ENCODE data around the gene SVIL.
"Not testable (repeated sequence)": the region's sequence is repeated elsewhere in the genome, so short reads cannot be mapped to it uniquely, and the experiment has no call there.

The SVIL gene

GRCh38 chr10:29479081-29479925 is 155.5 kb downstream of the SVIL start:
- TF ChIP-seq JUND (IDR thresholded peaks at IDR 0.05; ENCODE audit: low read depth): no peak
- DNase-seq (ENCODE audit: low read depth in 1 of 2, low spot score in 1 of 2): no peak
- in situ Hi-C loops (cut with HindIII; ENCODE audit: low pct_unique_long_range_greater_than_20kb, low sequenced_read_pairs): no loop called here

GRCh38 chr10:29473406-29474100 is 161.2 kb downstream of the SVIL start:
- peak in 1 of 2 experiments; percentile 44 for DNase-seq (ENCODE audit: low read depth in 1 of 2, low spot score in 1 of 2)
- TF ChIP-seq JUND (IDR thresholded peaks at IDR 0.05; ENCODE audit: low read depth): no peak
- in situ Hi-C loops (cut with HindIII; ENCODE audit: low pct_unique_long_range_greater_than_20kb, low sequenced_read_pairs): no loop called here

DNA sequence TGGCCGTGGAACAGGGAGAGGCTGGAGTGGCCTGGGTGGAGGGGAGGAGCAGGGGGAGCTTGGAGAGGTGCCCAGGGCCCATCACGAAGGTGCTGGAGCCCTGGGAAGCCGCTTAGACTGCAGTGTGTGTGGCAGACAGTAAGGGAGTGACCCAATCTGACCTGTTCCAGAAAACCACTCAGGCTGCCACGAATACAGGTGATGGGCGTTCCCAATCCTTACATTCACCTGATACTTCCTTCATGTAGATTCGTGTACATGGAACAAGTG is 161.7 kb downstream of the SVIL start:
- in situ Hi-C loops (cut with HindIII; ENCODE audit: low pct_unique_long_range_greater_than_20kb, low sequenced_read_pairs): no loop called here
- TF ChIP-seq JUND (IDR thresholded peaks at IDR 0.05; ENCODE audit: low read depth): no peak
- DNase-seq (ENCODE audit: low read depth in 1 of 2, low spot score in 1 of 2): no peak

DNA sequence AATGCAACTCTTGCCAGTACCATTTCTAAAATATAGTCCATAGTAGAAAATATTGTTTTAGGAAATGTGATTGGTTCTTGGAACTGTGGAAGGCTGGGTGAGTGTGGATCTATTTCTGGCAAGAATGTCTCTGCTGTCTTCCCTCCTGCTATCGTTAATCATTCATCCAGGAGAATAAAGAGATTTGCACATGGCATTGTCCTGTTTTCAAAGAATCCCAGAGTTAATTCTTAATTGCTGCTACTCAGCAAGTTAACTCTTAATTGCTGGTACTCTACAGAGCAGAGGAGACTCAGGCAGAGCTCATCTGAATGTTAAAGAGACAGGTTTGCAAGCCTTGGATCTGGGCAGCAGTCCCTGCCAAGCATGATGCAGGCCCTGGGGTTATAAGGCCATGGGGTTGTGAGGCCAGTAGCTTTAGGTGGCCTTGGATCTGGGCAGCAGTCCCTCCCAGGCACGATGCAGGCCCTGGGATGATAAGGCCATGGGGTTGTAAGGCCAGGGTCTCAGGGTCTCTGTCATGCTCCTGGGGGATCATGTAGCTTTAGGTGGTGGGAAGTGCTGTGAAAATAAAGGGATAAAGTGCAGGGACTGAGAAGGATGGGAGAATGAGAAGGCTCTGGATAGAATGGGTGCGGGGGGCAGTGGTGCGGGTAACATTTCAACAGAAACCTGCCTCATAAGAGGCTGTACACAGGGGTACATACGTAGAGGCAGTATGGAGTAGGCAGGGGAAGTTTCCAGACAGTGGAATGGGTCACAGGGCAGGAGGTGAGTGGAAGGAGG is 162.3 kb downstream of the SVIL start:
- in situ Hi-C loops (cut with HindIII; ENCODE audit: low pct_unique_long_range_greater_than_20kb, low sequenced_read_pairs): no loop called here
- DNase-seq (ENCODE audit: low read depth in 1 of 2, low spot score in 1 of 2): no peak

GRCh38 chr10:29471544-29471859 is 163.3 kb downstream of the SVIL start:
- DNase-seq (ENCODE audit: low read depth in 1 of 2, low spot score in 1 of 2): no peak
- in situ Hi-C loops (cut with HindIII; ENCODE audit: low pct_unique_long_range_greater_than_20kb, low sequenced_read_pairs): no loop called here
- TF ChIP-seq JUND (IDR thresholded peaks at IDR 0.05; ENCODE audit: low read depth): no peak

More for the DNA sequence above, 162.3 kb downstream of the SVIL start:
- TF ChIP-seq JUND (IDR thresholded peaks at IDR 0.05; ENCODE audit: low read depth): no peak

GRCh38 chr10:29470843-29471543 is 163.8 kb downstream of the SVIL start:
- no peak for TF ChIP-seq JUND (IDR thresholded peaks at IDR 0.05; ENCODE audit: low read depth)
- DNase-seq (ENCODE audit: low read depth in 1 of 2, low spot score in 1 of 2): no peak
- in situ Hi-C loops (cut with HindIII; ENCODE audit: low pct_unique_long_range_greater_than_20kb, low sequenced_read_pairs): no loop called here

DNA sequence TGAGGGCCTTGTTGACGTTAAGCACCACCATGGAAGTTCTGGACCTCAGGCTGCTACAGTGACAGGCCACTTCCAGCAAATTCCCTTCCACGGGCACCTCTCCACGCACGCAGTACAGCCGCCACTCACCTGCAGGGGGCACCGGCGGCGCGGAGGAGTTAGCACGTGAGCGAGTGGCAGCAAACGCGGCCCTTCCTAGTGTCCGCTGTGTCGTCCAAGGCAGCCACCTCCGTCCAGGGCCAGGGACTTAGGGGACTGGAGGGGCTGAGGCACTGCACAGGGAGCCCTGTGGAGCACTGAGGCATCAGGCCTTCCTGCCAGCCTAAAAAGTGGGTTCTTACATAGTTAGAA is 164.4 kb downstream of the SVIL start:
- in situ Hi-C loops (cut with HindIII; ENCODE audit: low pct_unique_long_range_greater_than_20kb, low sequenced_read_pairs): no loop called here
- TF ChIP-seq JUND (IDR thresholded peaks at IDR 0.05; ENCODE audit: low read depth): no peak
- DNase-seq (ENCODE audit: low read depth in 1 of 2, low spot score in 1 of 2): no peak

GRCh38 chr10:29469481-29470354 is 165.1 kb downstream of the SVIL start:
- no peak for DNase-seq (ENCODE audit: low read depth in 1 of 2, low spot score in 1 of 2)
- TF ChIP-seq JUND (IDR thresholded peaks at IDR 0.05; ENCODE audit: low read depth): no peak
- in situ Hi-C loops (cut with HindIII; ENCODE audit: low pct_unique_long_range_greater_than_20kb, low sequenced_read_pairs): no loop called here

DNA sequence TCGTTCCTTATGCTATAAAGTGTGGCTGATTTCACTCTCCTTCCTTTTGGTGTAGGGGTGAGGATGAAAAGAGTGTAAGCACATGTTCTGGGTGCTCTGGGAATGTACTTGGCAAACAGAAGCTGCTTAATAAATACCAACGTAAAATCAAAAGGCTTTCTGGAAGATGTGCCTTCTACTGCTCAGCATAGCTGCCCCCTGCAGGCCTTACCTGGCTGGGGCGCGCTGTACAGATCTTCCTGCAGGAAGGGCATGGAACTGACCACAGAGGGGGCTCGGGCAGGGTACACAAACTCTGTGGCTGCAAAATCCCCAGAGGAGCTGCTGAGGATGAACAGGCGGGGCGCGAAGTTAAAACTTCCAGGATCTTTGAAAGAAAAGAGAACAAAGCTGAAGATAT is 169.4 kb downstream of the SVIL start:
- TF ChIP-seq JUND (IDR thresholded peaks at IDR 0.05; ENCODE audit: low read depth): no peak
- DNase-seq (ENCODE audit: low read depth in 1 of 2, low spot score in 1 of 2): no peak
- in situ Hi-C loops (cut with HindIII; ENCODE audit: low pct_unique_long_range_greater_than_20kb, low sequenced_read_pairs): no loop called here

- in situ Hi-C loops (cut with HindIII; ENCODE audit: low pct_unique_long_range_greater_than_20kb, low sequenced_read_pairs); DNase-seq (ENCODE audit: low read depth in 1 of 2, low spot score in 1 of 2): not testable (repeated sequence)
These were observed 170.1 kb downstream of the SVIL start for GRCh38 chr10:29464671-29465171.

GRCh38 chr10:29461042-29461441 is 173.7 kb downstream of the SVIL start:
- DNase-seq (ENCODE audit: low read depth in 1 of 2, low spot score in 1 of 2): no peak
- no peak for TF ChIP-seq JUND (IDR thresholded peaks at IDR 0.05; ENCODE audit: low read depth)
- in situ Hi-C loops (cut with HindIII; ENCODE audit: low pct_unique_long_range_greater_than_20kb, low sequenced_read_pairs): no loop called here

- DNase-seq (ENCODE audit: low read depth in 1 of 2, low spot score in 1 of 2); in situ Hi-C loops (cut with HindIII; ENCODE audit: low pct_unique_long_range_greater_than_20kb, low sequenced_read_pairs): not testable (repeated sequence)
These were observed 176.6 kb downstream of the SVIL start for GRCh38 chr10:29458190-29458589.
